ENCODE measurements around the gene PIKFYVE.

DNA sequence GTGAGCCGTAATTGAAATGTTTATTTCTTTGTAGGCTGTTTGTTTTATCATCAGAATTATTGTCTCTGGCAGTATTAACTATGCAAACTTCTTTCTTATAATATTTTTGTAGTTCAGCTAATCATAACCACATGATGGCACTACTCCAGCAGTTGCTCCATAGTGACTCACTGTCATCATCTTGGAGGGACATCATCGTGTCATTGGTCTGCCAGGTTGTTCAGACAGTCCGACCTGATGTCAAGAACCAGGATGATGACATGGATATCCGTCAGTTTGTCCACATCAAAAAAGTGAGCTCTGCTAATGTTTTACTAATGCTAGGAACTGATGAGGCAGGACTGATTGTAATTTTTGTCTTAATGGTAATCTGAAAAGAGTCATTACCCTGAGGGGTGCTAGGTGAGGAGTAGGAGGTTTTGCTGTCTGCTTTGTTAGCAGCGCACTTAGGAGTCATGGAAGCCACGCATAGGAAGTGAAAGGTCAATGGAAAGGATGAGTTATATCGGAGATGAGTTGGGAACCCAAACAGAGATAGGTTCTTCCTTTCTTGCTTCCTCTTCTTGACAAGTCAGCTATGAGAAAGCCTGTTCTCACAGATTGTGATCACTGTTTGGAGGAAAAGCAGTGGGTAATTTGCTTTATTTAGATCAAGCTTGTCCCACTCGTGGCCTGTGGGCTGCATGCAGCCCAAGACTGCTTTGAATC lies 49.2 kb downstream of the PIKFYVE start:
- no peak for TF ChIP-seq POLR2A (IDR thresholded peaks at IDR 0.05; ENCODE audit: low read length)
- no peak for TF ChIP-seq GATA1 (IDR thresholded peaks at IDR 0.05; ENCODE audit: low read depth, low read length)
